GM23338 (cell line): ENCODE data around the gene SMTN. TPM values are rescaled to one million over a fixed set of nuclear protein-coding genes. Genes with fewer than 3 reads are reported as not detected.

ENCODE experiments used
- ATAC-seq: fragments of 200-7000 bp; cut with Tn5 transposase; 3 replicates; pipeline ENCODE4 v1.9.1; 2020
- DNase-seq: peaks from one replicate; pipeline ENCODE4 v3.0.0-alpha.2; 2015; ENCODE audit warnings: low spot score
- H2AFZ ChIP-seq: fragments of 200-600 bp; sonication (generic); 2 replicates; pipeline ENCODE4 v1.8.0; 2016; ENCODE audit warnings: antibody characterized with exemption, mild to moderate bottlenecking, moderate library complexity
- H3F3A ChIP-seq: fragments of 200-600 bp; sonication (generic); replicated peaks from 2 replicates; pipeline ENCODE4 v1.8.0; 2017; ENCODE audit warnings: antibody characterized with exemption, mixed run types, low read depth
- H3K27ac ChIP-seq: fragments of 200-600 bp; sonication (generic); 2 replicates; pipeline ENCODE4 v1.6.1; 2016; ENCODE audit warnings: low read depth
- H3K27me3 ChIP-seq: fragments of 200-600 bp; sonication (generic); 2 replicates; pipeline ENCODE4 v1.8.0; 2016; ENCODE audit warnings: mild to moderate bottlenecking, mixed run types, moderate library complexity; ENCODE audit not compliant: insufficient read depth
- H3K36me3 ChIP-seq: fragments of 200-600 bp; sonication (generic); 2 replicates; pipeline ENCODE4 v1.8.0; 2016; ENCODE audit warnings: mild to moderate bottlenecking; ENCODE audit not compliant: insufficient read depth
- H3K4me1 ChIP-seq: fragments of 200-600 bp; sonication (generic); 2 replicates; pipeline ENCODE4 v1.8.0; 2016; ENCODE audit warnings: mild to moderate bottlenecking, moderate library complexity; ENCODE audit not compliant: insufficient read depth
- H3K4me2 ChIP-seq: fragments of 200-600 bp; sonication (generic); 2 replicates; pipeline ENCODE4 v1.7.1; 2017; ENCODE audit warnings: mixed run types
- H3K4me3 ChIP-seq: fragments of 200-600 bp; sonication (generic); 2 replicates; pipeline ENCODE4 v1.6.1; 2016; ENCODE audit warnings: mixed run types
- H3K79me2 ChIP-seq: fragments of 200-600 bp; sonication (generic); replicated peaks from 2 replicates; pipeline ENCODE4 v1.8.0; 2017; ENCODE audit warnings: mild to moderate bottlenecking; ENCODE audit not compliant: insufficient read depth
- H3K9me2 ChIP-seq: fragments of 200-600 bp; sonication (generic); 2 replicates; pipeline ENCODE4 v1.8.0; 2017; ENCODE audit not compliant: insufficient read depth
- H4K20me1 ChIP-seq: fragments of 200-600 bp; sonication (generic); replicated peaks from 2 replicates; pipeline ENCODE4 v1.8.0; 2017; ENCODE audit warnings: mild to moderate bottlenecking; ENCODE audit not compliant: insufficient read depth
- H3K27ac Mint-ChIP-seq: 2 replicates; pipeline ENCODE4 v1.8.0; 2020; ENCODE audit warnings: inconsistent platforms, mild to moderate bottlenecking, moderate library complexity, mixed read lengths
- H3K27me3 Mint-ChIP-seq: 3 replicates; pipeline ENCODE4 v1.8.0; 2022; ENCODE audit warnings: low read depth, mild to moderate bottlenecking, moderate library complexity, mixed read lengths, inconsistent platforms; ENCODE audit not compliant: insufficient read depth, poor library complexity
- H3K36me3 Mint-ChIP-seq: 3 replicates; pipeline ENCODE4 v1.8.0; 2021; ENCODE audit warnings: low read depth, mild to moderate bottlenecking, inconsistent platforms, moderate library complexity, mixed read lengths
- H3K4me1 Mint-ChIP-seq: 3 replicates; pipeline ENCODE4 v1.8.0; 2020; ENCODE audit warnings: mild to moderate bottlenecking, inconsistent platforms, mixed read lengths
- H3K4me3 Mint-ChIP-seq: 3 replicates; pipeline ENCODE4 v1.8.0; 2021; ENCODE audit warnings: moderate library complexity, mild to moderate bottlenecking, inconsistent platforms, mixed read lengths
- H3K9me3 Mint-ChIP-seq: 3 replicates; pipeline ENCODE4 v1.8.0; 2020; ENCODE audit warnings: moderate library complexity, mild to moderate bottlenecking, inconsistent platforms, mixed read lengths
- CREB1 ChIP-seq: fragments of 250-450 bp; sonication (Bioruptor Pico); IDR thresholded peaks from 2 replicates; pipeline ENCODE4 v1.5.0; 2020; ENCODE audit warnings: low read depth, mild to moderate bottlenecking, moderate library complexity
- CTCF ChIP-seq, 2 experiments: fragments of 200-600 bp in 1 of 2; sonication (generic) in 1 of 2; conservative IDR thresholded peaks; 2 replicates each; pipeline versions ENCODE4 v1.5.1 to v1.6.1; 2016 to 2017; ENCODE audit warnings: antibody characterized with exemption in 2 of 2, low read depth in 2 of 2, mild to moderate bottlenecking in 2 of 2, moderate library complexity in 1 of 2
- ETS1 ChIP-seq: IDR thresholded peaks from 2 replicates; pipeline ENCODE4 v1.6.1; 2016; ENCODE audit warnings: antibody characterized with exemption
- EZH2 ChIP-seq: fragments of 200-600 bp; sonication (generic); IDR thresholded peaks from one replicate; pipeline ENCODE4 v1.8.0; 2017; ENCODE audit warnings: antibody characterized with exemption, mild to moderate bottlenecking, low read depth; ENCODE audit not compliant: unreplicated experiment
- EZH2phosphoT487 ChIP-seq: fragments of 200-600 bp; sonication (generic); IDR thresholded peaks from one replicate; pipeline ENCODE4 v1.8.1; 2018; ENCODE audit warnings: antibody characterized with exemption; ENCODE audit not compliant: unreplicated experiment
- JUNB ChIP-seq: IDR thresholded peaks from one replicate; pipeline ENCODE4 v1.6.1; 2016; ENCODE audit warnings: antibody characterized with exemption; ENCODE audit not compliant: unreplicated experiment
- NANOG ChIP-seq: IDR thresholded peaks from 2 replicates; pipeline ENCODE4 v1.6.1; 2016; ENCODE audit warnings: antibody characterized with exemption, borderline replicate concordance
- POLR2AphosphoS5 ChIP-seq: IDR thresholded peaks from 2 replicates; pipeline ENCODE4 v1.6.1; 2016; ENCODE audit warnings: antibody characterized with exemption, low read depth
- REST ChIP-seq: IDR thresholded peaks from one replicate; pipeline ENCODE4 v1.6.1; 2018; ENCODE audit warnings: antibody characterized with exemption; ENCODE audit not compliant: unreplicated experiment
- STAT1 ChIP-seq: IDR thresholded peaks from one replicate; pipeline ENCODE4 v1.6.1; 2016; ENCODE audit warnings: antibody characterized with exemption; ENCODE audit not compliant: unreplicated experiment
- ZNF114 ChIP-seq: fragments of 250-450 bp; sonication (Bioruptor Pico); IDR thresholded peaks from 2 replicates; pipeline ENCODE4 v1.5.0; 2020; ENCODE audit warnings: mild to moderate bottlenecking, moderate library complexity
- ZNF331 ChIP-seq: fragments of 250-450 bp; sonication (Bioruptor Pico); IDR thresholded peaks from 2 replicates; pipeline ENCODE4 v1.5.0; 2020; ENCODE audit warnings: low read depth, mild to moderate bottlenecking, moderate library complexity
- ZNF462 ChIP-seq: fragments of 250-450 bp; sonication (Bioruptor Pico); IDR thresholded peaks from 2 replicates; pipeline ENCODE4 v1.5.0; 2020; ENCODE audit warnings: mild to moderate bottlenecking, moderate library complexity
- polyA plus RNA-seq: library from polyadenylated mRNA; unstranded; fragments of >200 nt; fragmentation: Nextera tagmentation; extraction: Ambion mirVana; gene quantifications from 2 replicates; pipeline ENCODE4 v1.2.1, GENCODE V29; 2016
- total RNA-seq: library from RNA; depleted of rRNA; stranded (reverse); fragments of >200 nt; shearing (Covaris generic); gene quantifications from 2 replicates; pipeline ENCODE4 v1.2.3, GENCODE V29; 2014

Gene SMTN
- total and polyA plus RNA-seq, 2 experiments from 2014 or later = 27.4 to 32.2 TPM

- no peaks in the 10 kb centered on the region for H3F3A ChIP-seq
- Mint-ChIP-seq H3K4me1 (peaks cover 14% of the 10 kb centered on the region), H3K9me3 (peaks cover 31% of the 10 kb centered on the region), H3K36me3 (peaks cover 4% of the 10 kb centered on the region; the same call in 1 of the 3 replicates), H3K27me3 (peaks cover 11% of the 10 kb centered on the region), H3K4me3 (no peak overlapping the region), H3K27ac (no peak overlapping the region)
- peaks cover 15% of the 10 kb centered on the region for H3K79me2 ChIP-seq
- H3K27me3 ChIP-seq = no peaks in the 10 kb centered on the region
- peaks cover 3% of the 10 kb centered on the region; the same call in 1 of the 2 replicates for H4K20me1 ChIP-seq
- ATAC-seq (no peak), DNase-seq (no peak)
- peaks cover 18% of the 10 kb centered on the region for H3K4me1 ChIP-seq
- no peak overlapping the region for H3K4me2 ChIP-seq
- H2AFZ ChIP-seq = no peak overlapping the region
- H3K4me3 ChIP-seq = no peak overlapping the region
- no peak overlapping the region for H3K27ac ChIP-seq
- H3K9me2 ChIP-seq = no peaks in the 10 kb centered on the region
- H3K36me3 ChIP-seq = no peaks in the 10 kb centered on the region
- no peak for TF ChIP-seq ZNF114 (CRISPR knock-in tag)
- TF ChIP-seq STAT1 = no peak
- no peak for TF ChIP-seq ZNF331 (CRISPR knock-in tag)
- TF ChIP-seq EZH2 = no peak
- no peak for TF ChIP-seq CREB1 (CRISPR knock-in tag)
- no peak for TF ChIP-seq POLR2AphosphoS5
- TF ChIP-seq JUNB = no peak
- no peak for TF ChIP-seq EZH2phosphoT487
- TF ChIP-seq CTCF (conservative IDR thresholded peaks at IDR 0.05; ENCODE audit: low read depth in 2 of 2) = no peak
- no peak for TF ChIP-seq REST
- TF ChIP-seq ETS1 = no peak
- TF ChIP-seq NANOG = no peak
- TF ChIP-seq ZNF462 = no peak
Measured at GRCh38 chr22:31143537-31143936, 62.4 kb downstream of the SMTN start.
